HG02571 (cell line): ENCODE measurements around the gene ZSCAN25.
"Not testable (repeated sequence)": the region's sequence is repeated elsewhere in the genome, so short reads cannot be mapped to it uniquely, and the experiment has no call there.

ENCODE experiments used
- ATAC-seq: cut with Tn5 transposase; IDR thresholded peaks from one replicate; pipeline ENCODE4 v1.9.1; 2021; ENCODE audit warnings: mild to moderate bottlenecking, moderate library complexity; ENCODE audit not compliant: unreplicated experiment

Gene ZSCAN25

DNA sequence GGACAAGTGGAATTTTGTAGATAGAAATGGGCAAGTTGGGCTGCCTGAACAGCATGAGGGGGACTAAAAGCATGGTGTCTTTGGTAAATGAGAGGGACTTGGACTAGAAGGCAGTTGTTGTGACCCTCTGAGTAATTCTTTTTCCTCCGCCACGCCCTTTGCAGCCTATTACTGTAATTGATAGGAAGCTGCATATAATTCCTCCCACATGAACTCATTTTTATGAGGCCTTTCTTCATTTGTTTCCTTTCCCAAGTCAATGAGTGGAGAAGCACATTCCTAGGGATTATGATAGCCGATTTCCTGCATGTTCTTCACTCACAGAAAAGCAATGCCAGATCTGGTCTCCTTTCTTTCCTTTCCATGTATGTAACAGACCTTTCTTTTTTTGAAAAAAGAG is 27.7 kb downstream of the ZSCAN25 start:
- ATAC-seq = no peak

GRCh38 chr7:99645590-99645989 is 28.8 kb downstream of the ZSCAN25 start:
- ATAC-seq = no peak

- ATAC-seq = no peak
These were observed 32.1 kb downstream of the ZSCAN25 start for GRCh38 chr7:99648843-99649242.

- no peak for ATAC-seq
These were observed 34.5 kb downstream of the ZSCAN25 start for GRCh38 chr7:99651290-99651689.

DNA sequence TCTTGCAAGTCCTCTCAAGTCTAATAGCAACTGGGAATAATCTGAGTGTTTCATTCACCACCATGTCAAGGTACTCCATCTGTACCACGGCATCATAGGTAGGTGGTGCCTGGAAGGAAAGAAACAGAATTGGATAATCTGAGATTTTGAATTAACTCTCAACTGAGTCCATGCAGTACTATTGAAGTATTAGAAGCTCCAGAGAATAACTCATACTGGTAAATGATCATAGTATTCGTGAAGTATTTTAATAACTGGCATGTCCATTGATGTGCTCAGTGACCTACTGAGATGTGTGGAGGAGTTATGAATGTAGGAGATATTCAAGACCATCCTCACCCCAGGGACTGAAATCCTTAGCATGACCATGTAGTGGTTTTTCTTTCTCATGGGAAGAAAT is 35.9 kb downstream of the ZSCAN25 start:
- no peak for ATAC-seq

- ATAC-seq = not testable (repeated sequence)
These were observed 36.5 kb downstream of the ZSCAN25 start for GRCh38 chr7:99653269-99653668.

DNA sequence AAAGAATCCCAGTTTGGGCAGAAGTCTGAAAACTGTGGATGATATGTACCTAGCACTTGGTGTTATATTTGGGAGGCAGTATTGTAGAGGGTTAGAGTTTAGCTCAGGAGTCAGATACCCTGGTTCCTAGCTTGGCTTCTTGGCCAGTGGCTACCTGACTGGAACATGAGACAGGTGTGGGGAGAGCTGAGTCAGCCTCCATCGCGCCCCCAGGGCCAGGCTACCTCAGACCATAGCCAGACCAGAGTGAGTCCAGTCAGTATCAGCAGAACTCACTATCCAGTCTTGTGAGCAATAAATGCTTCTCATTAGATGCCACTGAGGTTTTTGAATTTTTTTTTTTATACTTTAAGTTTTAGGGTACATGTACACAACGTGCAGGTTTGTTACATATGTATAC is 37.0 kb downstream of the ZSCAN25 start:
- no peak for ATAC-seq

GRCh38 chr7:99654626-99655025 is 37.9 kb downstream of the ZSCAN25 start:
- not testable (repeated sequence) for ATAC-seq

GRCh38 chr7:99657879-99658278 is 41.1 kb downstream of the ZSCAN25 start:
- ATAC-seq = not testable (repeated sequence)

- ATAC-seq = no peak
These were observed 48.7 kb downstream of the ZSCAN25 start for GRCh38 chr7:99665312-99666012.

DNA sequence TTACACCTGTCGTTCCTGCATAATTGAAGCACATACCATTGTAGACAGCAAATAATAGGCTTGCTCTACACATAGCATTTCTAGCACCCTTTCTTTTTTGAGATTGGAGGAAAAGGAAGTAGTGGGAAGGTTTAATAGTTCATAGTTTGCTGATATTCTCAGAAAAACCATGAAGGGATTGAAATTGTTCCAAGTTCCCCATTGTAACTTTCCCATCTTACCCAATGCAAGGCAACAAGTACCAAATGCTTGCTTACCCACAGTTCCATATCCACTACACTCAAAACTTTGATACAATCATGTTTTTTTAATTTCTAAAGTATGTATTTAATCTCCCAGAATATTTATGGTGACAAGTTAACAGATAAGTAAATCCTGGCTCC is 49.3 kb downstream of the ZSCAN25 start:
- ATAC-seq = no peak

DNA sequence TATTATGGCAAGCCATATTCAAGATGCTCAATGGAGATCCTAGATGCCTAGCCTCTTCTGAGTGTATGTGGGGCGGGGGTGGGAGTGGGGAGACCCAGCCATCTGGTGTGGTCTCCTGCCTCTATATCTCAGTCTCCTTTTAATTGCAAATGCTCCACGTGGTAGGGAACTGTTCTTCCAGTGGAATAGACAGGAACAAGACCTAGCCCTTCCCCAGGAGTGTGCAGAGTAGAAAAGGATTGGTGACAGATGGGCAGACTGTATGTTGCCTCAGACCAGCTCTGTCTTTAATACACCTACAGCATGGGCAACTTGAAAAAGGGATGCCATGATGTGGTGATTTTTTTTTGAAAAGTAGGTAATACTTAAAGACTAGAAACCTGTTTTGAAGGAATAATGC is 50.4 kb downstream of the ZSCAN25 start:
- ATAC-seq = no peak

DNA sequence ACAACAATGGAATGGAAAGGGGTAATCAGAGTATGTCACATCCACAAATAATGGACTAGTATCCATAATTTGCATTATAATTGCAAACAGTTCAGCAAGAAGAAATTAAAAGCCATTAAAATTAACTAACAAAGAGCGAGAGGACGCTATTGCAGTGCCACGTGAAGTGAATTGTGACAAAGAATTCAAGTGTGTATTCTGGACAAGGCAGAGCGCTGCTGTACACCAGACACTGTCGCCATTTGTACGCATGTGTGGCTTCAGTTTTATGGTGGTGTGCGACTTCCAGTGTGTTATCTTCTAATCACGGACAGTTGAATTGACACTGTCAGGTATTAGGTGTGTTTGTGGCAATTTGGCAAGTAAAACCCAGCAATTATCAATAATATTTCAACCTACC is 51.8 kb downstream of the ZSCAN25 start:
- no peak for ATAC-seq

DNA sequence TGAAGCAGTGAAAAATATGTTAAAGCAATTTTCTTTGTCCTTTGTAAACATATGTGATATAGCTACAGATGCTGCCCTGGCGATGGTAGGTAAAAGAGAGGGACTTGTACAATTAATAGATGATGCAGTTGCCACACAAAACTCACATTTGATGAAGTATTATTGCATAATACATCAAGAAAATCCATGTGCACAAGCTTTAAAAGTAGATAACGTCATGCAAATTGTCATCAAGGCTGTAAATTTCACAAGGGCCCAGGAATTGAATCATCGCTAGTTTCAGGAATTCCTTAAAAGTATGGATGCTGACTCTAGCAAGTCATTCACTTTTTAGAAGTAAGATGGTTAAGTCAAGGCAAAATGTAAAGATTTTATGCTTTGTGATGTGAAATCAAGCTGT is 53.0 kb downstream of the ZSCAN25 start:
- ATAC-seq = no peak

DNA sequence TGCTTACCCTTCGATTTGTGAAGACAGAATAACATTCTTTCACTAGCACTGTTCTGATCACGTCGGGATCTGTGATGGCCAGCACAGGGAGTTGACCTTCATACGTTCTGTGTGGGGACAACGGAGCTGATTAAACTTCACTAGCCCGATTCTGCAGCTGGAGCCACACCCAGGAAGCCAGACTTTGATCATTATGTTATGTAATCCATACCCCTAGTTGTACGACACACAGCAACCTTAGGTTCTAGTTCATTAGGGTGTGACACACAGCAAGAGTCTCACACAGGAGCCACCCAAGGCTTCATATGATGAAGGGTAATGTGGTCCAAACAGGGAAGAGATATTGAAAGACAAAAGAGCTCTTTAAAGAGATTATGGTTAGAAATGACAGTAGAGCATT is 55.8 kb downstream of the ZSCAN25 start:
- ATAC-seq = no peak

DNA sequence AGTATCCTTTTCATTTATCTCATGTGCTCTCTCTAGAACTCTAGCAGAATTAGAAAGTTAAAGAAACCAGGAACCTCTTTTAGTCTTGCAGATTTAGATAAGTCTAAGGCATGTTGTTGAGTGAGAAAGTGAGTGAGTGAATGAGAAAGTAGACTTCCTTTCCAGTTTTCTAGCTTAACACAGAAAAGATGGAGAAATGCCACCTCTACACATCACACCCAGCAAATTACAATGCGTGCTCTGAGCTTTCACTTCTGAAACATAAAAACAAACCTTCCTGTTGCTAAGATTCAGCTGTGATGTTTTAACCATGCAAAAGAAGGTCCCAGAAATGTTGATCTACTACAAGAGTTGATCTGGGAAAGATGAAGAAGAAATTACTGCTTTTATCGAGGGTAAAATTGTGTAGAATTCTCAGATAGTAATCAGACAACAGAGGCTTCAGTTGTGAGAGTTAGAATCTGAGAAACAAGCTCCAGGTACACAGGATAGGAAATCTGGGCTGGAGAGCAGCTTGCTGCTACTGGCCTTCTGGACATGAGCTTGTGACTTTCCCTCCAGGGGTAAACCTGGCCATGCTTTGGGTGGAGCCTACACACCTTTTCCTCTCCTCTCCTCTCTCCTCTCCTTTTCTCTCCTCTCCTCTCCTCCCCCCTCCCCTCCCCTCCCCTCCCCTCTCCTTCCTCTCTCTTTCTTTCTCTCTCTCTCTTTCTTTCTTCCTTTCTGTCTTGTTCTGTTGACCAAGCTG is 58.4 kb downstream of the ZSCAN25 start:
- no peak for ATAC-seq

DNA sequence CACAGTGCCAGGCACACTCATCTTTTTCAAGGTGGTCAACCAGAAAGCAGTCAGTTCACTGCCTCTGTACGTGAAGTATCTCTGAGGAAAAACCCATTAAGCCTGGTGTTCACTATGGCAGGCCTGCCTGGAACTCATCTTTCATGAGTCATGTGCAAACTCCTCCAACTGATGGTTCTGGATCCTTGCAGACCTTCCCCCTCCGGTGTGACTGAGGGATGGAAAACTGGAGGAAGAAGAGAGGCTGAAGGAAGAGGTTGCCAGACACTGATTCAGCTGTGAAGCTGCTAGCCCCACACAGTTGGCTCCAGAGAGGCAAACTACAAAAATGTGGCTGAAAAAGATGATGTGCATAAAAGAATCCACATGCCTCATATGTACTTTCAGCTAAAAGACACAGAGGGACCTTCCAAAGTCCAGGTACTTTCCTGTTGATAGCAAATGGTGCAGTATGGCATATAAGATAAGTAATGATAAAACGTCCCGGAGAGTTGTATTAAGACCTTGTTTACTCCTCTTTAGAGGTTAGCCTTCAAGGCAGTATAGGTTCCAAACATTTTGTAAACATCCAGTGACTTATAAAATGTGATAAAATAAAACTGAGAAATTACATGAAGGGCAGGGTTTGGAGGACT is 60.4 kb downstream of the ZSCAN25 start:
- ATAC-seq = no peak

DNA sequence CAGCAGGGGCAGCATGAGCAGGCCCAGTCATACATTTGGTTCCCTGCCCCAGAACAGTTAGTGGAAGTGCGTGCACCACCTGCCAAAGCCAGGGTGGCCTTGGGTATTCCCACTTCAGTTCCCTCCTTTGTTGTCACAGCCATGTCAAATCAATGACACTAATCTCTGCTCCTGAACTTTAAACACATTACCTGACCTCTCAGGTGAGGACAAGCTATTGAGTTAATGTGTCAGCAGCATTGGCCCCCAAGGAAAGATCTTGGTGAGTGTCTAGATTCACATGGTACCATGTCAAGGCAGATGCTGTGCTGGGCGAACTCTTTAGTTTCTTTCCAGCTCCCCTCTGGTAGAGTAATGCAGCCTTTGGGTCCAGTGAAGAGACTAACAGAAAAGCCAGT is 60.9 kb downstream of the ZSCAN25 start:
- ATAC-seq = no peak

- no peak for ATAC-seq
These were observed 62.3 kb downstream of the ZSCAN25 start for GRCh38 chr7:99679032-99679399.

DNA sequence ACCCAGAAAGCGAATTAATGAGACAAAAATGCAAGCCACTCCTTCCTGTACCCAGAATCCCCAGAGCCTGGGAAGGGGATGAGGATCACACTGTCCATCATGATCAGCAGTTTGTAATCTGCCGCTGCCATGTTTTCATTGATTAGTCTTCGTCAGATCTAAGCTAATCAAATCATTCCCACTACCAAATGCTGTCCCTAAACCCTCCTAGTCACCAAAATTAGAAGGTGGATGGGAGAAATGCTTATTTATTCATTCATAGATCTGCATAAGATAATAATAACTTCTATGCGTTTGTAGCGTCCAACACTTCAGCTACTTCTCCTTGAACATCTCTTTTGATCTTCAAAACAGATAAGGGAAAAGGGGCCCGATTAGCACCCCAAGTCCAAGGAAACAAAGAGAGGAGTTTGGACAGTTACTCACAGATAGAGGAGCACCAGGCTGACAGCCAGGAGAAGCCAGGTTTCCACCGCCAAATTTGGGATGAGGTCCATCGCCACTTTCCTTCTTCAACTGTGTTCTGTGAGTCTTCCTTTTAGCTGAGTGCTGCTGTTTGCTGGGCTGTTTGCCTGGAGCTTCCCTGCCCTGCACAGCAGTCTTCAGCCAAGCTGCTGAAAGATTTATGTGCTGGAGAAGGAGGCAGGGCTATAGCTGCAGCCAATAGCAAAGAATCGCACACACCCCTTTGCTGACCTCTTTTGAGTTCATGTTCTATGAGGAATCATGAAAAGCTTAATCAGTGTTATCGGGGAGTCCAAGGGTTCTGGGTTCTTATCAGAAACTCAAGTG is 62.9 kb downstream of the ZSCAN25 start, which contains the start of gene CYP3A5:
TSS of gene CYP3A5 (minus strand) at position 597 of the 792 bp plus-strand sequence. CDS start at position 497, 100 bp downstream.
- no peak for ATAC-seq
